ENCODE results near the gene CRMP1. TPM values are rescaled to one million over a fixed set of nuclear protein-coding genes. Genes with fewer than 3 reads are reported as not detected.

Gene CRMP1
- total and polyA plus RNA-seq, 2 of the 8 experiments (the other 6 are each of a cell fraction or from before 2014, with no cell fraction given), result 120 to 131 TPM

- TF ChIP-seq CHD7 (IDR thresholded peaks at IDR 0.05; ENCODE audit: insufficient replicate concordance, low read length) (no peak), EZH2 (IDR thresholded peaks at IDR 0.05; ENCODE audit: low read depth, low read length, severe bottlenecking) (no peak), EGR1 (IDR thresholded peaks at IDR 0.05; ENCODE audit: borderline replicate concordance, low read depth, low read length) (no peak), E2F6 (IDR thresholded peaks at IDR 0.05) (no peak), SIN3A (conservative IDR thresholded peaks at IDR 0.05 in 1 of 2, IDR thresholded peaks at IDR 0.05 in 1 of 2; ENCODE audit: low read depth in 1 of 2, low read length in 2 of 2) (no peak), HDAC6 (IDR thresholded peaks at IDR 0.05; ENCODE audit: low read depth, low read length) (no peak), SUZ12 (IDR thresholded peaks at IDR 0.05; ENCODE audit: low read length) (no peak), RAD21 (IDR thresholded peaks at IDR 0.05 in 1 of 2, conservative IDR thresholded peaks at IDR 0.05 in 1 of 2; ENCODE audit: low read depth in 2 of 2, low read length in 2 of 2) (no peak), GABPA (IDR thresholded peaks at IDR 0.05; ENCODE audit: borderline replicate concordance, insufficient read depth, low read length) (no peak)
Observed at GRCh38 chr4:5928844-5929420, 36.0 kb upstream of the CRMP1 start (continued).

Measured in H1 (cell line).